Fibroblast of villous mesenchyme (primary cell): ENCODE results near the gene SCP2. TPM values are rescaled to one million over a fixed set of nuclear protein-coding genes. Genes with fewer than 3 reads are reported as not detected.
A peak's percentile ranks its signal among the peaks of the same experiment; 100 is the strongest.
"Not testable (repeated sequence)": the region's sequence is repeated elsewhere in the genome, so short reads cannot be mapped to it uniquely, and the experiment has no call there.

ENCODE experiments used
- DNase-seq: peaks from one replicate; pipeline ENCODE4 v3.0.0-alpha.2; 2010; ENCODE audit warnings: low read depth
- H3K4me3 ChIP-seq: 2 replicates; pipeline ENCODE4 v1.5.1; 2011; ENCODE audit warnings: low read depth, mild to moderate bottlenecking, low read length
- CTCF ChIP-seq: IDR thresholded peaks from 2 replicates; pipeline ENCODE4 v1.5.1; 2012; ENCODE audit warnings: low read depth, mild to moderate bottlenecking, low read length; ENCODE audit not compliant: insufficient read depth
- total RNA-seq: library from RNA; depleted of rRNA; stranded (reverse); fragments of >200 nt; gene quantifications from 2 replicates; pipeline ENCODE4 v1.2.3, GENCODE V29; 2012

SCP2 gene
- total RNA-seq, 1 donor: 170 TPM

DNA sequence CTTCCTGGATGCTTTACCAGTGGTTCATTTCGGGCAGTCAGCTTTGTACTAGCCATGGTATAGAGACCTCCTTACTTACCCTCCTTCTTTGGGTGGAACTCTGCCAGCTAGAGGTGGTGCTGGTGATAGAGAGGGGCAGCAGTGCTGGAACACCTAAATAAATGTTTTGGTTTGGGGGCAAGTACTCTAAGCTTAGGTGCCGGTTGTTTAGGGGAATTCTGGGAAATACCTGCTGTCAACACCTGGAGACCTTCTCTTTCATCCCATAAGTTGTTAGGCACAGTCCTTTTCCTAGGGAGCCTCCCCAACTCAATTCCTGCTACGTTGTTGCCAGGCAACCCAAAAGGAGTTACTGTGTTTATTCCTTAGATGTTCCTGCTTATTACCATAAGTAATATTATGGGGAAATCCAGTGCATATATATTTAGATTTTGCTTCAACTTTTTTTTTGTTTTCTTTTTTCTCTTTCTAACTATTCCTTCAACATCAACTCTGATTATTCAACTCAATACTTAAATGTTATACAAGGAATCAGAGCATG, 16.9 kb downstream of the SCP2 start:
- no peak for TF ChIP-seq CTCF
- H3K4me3 ChIP-seq: no peak overlapping the region
- no peak for DNase-seq

DNA sequence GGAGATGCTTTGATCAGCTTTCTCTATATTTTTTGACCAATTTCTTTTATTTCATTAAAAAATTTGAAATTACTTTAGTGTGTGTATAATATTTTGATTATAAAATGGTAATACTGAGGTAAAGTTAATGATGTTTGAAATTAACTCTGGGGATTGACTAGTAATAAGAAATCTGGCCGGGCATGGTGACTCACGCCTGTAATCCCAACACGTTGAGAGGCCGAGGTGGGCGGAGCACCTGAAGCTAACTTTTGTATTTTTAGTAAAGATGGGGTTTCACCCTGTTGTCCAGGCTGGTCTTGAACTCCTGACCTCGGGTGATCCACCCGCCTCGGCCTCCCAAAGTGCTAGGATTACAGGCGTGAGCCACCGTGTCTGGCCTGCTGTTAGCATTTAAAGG, 17.5 kb downstream of the SCP2 start:
- no peak for TF ChIP-seq CTCF
- H3K4me3 ChIP-seq: no peak overlapping the region
- no peak for DNase-seq

GRCh38 chr1:52947490-52947889, 20.4 kb downstream of the SCP2 start:
- TF ChIP-seq CTCF: no peak
- no peak overlapping the region for H3K4me3 ChIP-seq
- DNase-seq: no peak

- not testable (repeated sequence) for DNase-seq, H3K4me3 ChIP-seq
These were observed 22.5 kb downstream of the SCP2 start for GRCh38 chr1:52949602-52950001.

- no peak for TF ChIP-seq CTCF
- H3K4me3 ChIP-seq: no peak overlapping the region
- DNase-seq: no peak
These were observed 25.0 kb downstream of the SCP2 start for GRCh38 chr1:52952112-52952511.

DNA sequence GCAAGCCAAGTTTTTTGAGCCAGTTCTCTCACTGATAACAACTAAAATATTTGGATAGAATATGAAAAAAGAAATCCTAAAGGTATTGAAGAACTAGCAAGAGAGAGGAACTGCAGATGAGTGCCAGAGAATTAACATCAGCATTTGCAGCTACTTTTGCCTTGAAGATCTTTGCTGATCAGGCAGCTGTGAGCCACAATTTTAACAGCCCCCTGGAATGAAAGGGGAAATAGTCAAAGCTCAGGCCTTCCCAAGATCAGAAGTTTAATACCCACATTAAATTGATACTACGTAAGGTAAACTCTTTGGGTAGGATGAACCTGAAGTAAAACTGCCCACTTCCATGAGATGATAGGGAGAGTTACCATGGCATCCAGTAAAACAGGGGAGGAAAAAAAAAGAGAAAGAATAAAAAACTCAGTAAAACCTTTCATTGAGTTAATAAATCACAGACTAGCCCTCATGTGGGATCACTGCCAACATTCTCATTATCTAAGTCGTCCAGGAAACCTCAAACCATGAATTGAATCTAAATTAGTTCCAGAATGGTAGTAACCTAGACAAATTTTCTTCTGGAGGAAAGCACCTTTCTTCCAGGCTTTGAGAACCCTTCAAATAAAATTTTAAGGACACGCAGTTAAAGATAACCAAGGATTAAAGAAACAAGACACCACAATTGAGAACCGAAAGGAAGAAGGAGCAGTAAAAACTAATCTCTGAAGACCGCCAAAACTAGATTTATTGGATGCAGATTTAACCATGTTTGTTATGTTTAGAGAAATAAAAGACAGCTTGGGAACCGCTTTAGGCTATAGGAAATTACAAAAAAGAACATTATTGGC, 28.3 kb downstream of the SCP2 start:
- DNase-seq: peak; percentile 92
- TF ChIP-seq CTCF: no peak
- H3K4me3 ChIP-seq: no peak overlapping the region

GRCh38 chr1:52963101-52963500, 36.0 kb downstream of the SCP2 start:
- DNase-seq: no peak
- no peak for TF ChIP-seq CTCF
- no peak overlapping the region for H3K4me3 ChIP-seq
